ENCODE data around the gene RABL6. TPM values are rescaled to one million over a fixed set of nuclear protein-coding genes. Genes with fewer than 3 reads are reported as not detected.

The RABL6 gene
- total RNA-seq, 3 donors from 2014 or later, result 92.1 to 142 (median 112) TPM

- Histone ChIP-seq H3K4me3 (peak overlapping the region; percentile 59), H3K9me3 (no peaks in the 10 kb centered on the region), H3K4me1 (ENCODE audit: low read depth) (peaks cover 53% of the 10 kb centered on the region), H3K36me3 (ENCODE audit: low read depth) (peaks cover 3% of the 10 kb centered on the region)
- peak; percentile 70 for ATAC-seq
- TF ChIP-seq CTCF (IDR thresholded peaks at IDR 0.05), result peak; percentile 75
- peak; percentile 85 to 91 (median 88) for DNase-seq
- intact Hi-C loops (cut with DNase I, micrococcal nuclease), result no loop called here
Observed at GRCh38 chr9:136791516-136792276, 16.1 kb upstream of the RABL6 start.

GRCh38 chr9:136792321-136793085, 15.2 kb upstream of the RABL6 start:
- DNase-seq, result peak; percentile 69 to 71 (median 71)
- Histone ChIP-seq H3K9me3 (no peaks in the 10 kb centered on the region), H3K36me3 (ENCODE audit: low read depth) (peaks cover 3% of the 10 kb centered on the region), H3K4me1 (ENCODE audit: low read depth) (peaks cover 51% of the 10 kb centered on the region), H3K4me3 (no peak overlapping the region)
- no peak for TF ChIP-seq CTCF (IDR thresholded peaks at IDR 0.05)
- no peak for ATAC-seq
- intact Hi-C loops (cut with DNase I, micrococcal nuclease), result no loop called here

- intact Hi-C loops (cut with DNase I, micrococcal nuclease), result no loop called here
- DNase-seq (peak; percentile 62 to 71 (median 69)), ATAC-seq (peak; percentile 0)
- H3K36me3 ChIP-seq (ENCODE audit: low read depth), result peaks cover 3% of the 10 kb centered on the region
- TF ChIP-seq CTCF (IDR thresholded peaks at IDR 0.05), result no peak
- peaks cover 49% of the 10 kb centered on the region for H3K4me1 ChIP-seq (ENCODE audit: low read depth)
- H3K4me3 ChIP-seq, result no peak overlapping the region
- no peaks in the 10 kb centered on the region for H3K9me3 ChIP-seq
Observed at GRCh38 chr9:136793086-136793946, 14.4 kb upstream of the RABL6 start.

- peaks cover 57% of the 10 kb centered on the region for H3K4me1 ChIP-seq (ENCODE audit: low read depth)
- no peak for TF ChIP-seq CTCF (IDR thresholded peaks at IDR 0.05)
- no peak overlapping the region for H3K4me3 ChIP-seq
- no peak for DNase-seq
- ATAC-seq, result no peak
- H3K36me3 ChIP-seq (ENCODE audit: low read depth), result peaks cover 3% of the 10 kb centered on the region
- intact Hi-C loops (cut with DNase I, micrococcal nuclease), result no loop called here
- H3K9me3 ChIP-seq, result no peaks in the 10 kb centered on the region
Observed at GRCh38 chr9:136794281-136794999, 13.3 kb upstream of the RABL6 start.

GRCh38 chr9:136795000-136795348, 12.8 kb upstream of the RABL6 start:
- Histone ChIP-seq H3K4me1 (ENCODE audit: low read depth) (peaks cover 57% of the 10 kb centered on the region), H3K9me3 (no peaks in the 10 kb centered on the region), H3K4me3 (no peak overlapping the region), H3K36me3 (ENCODE audit: low read depth) (peaks cover 3% of the 10 kb centered on the region)
- ATAC-seq (no peak), DNase-seq (no peak)
- no peak for TF ChIP-seq CTCF (IDR thresholded peaks at IDR 0.05)
- intact Hi-C loops (cut with DNase I, micrococcal nuclease), result no loop called here
